GM23248 (cell line): Measurements from ENCODE around the gene GPR135.

ENCODE experiments used
- EZH2 ChIP-seq: fragments of 200-600 bp; sonication (generic); IDR thresholded peaks from 2 replicates; pipeline ENCODE4 v1.6.1; 2018; ENCODE audit warnings: antibody characterized with exemption, mild to moderate bottlenecking; ENCODE audit not compliant: insufficient read depth, poor library complexity, severe bottlenecking
- EZH2phosphoT487 ChIP-seq: fragments of 200-600 bp; sonication (generic); IDR thresholded peaks from 2 replicates; pipeline ENCODE4 v1.6.1; 2018; ENCODE audit warnings: antibody characterized with exemption, moderate library complexity, mild to moderate bottlenecking, low read depth; ENCODE audit not compliant: insufficient read depth

DNA sequence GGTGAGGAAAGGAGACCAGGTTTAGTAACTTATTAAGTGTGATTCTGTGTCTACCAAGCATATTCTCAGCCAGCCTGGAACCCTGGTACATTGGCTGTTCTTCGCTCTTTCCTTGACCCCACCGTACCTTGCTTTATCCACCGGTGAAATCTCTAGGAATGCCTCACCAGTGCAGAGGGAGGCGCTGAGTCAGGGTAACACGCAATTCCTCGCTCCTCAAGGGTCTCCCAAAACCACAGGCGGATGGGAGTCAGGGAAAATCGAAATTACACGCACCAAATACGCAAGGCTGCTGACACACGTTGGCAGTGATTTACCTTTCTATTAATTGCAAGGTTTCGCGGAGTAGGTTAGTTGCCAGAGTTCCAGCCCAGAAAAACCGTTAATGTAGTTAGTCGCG lies 18.2 kb upstream of the GPR135 start:
- no peak for TF ChIP-seq EZH2phosphoT487
- TF ChIP-seq EZH2, result no peak
